ENCODE measurements around the gene RPLP1.

The RPLP1 gene

DNA sequence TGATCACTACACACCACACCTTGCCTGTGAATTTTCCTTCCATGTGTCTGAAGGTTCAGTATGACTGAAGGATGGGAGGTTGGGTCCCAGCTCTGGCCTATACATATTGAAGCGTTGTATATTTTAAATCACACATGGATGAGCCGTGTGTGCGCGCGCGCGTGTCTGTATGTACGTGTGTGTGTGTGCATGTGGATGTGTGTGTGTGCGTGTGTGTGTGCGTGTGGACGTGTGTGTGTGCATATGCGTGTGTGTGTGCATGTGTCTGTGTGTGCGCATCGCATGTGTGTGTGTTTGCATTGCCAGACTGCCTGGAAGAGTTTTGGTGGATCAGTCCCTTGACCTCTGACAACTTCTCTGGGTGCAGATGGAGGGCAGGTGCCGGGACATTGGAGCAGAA lies 45.7 kb downstream of the RPLP1 start:
- DNase-seq (ENCODE audit: low read depth) = no peak

DNA sequence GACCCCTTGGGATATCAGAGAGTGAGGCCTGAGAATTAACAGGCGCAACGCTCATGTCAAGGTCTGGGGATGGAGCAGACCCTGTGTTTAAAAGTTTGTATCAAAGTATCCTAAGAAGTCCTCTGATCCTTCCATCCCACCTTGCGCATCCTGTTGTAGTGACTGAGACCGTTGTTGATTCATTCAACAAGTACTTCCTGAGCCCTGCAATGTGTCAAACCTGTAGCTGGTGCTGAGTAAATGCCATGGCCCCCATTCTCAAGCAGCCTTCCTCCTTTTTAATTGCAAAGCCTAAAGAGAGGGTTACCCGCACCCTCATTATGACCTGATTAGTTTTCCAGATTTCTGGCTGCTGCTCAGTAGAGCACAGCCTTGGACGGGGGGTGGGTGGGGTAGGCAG lies 46.4 kb downstream of the RPLP1 start:
- DNase-seq (ENCODE audit: low read depth) = no peak

DNA sequence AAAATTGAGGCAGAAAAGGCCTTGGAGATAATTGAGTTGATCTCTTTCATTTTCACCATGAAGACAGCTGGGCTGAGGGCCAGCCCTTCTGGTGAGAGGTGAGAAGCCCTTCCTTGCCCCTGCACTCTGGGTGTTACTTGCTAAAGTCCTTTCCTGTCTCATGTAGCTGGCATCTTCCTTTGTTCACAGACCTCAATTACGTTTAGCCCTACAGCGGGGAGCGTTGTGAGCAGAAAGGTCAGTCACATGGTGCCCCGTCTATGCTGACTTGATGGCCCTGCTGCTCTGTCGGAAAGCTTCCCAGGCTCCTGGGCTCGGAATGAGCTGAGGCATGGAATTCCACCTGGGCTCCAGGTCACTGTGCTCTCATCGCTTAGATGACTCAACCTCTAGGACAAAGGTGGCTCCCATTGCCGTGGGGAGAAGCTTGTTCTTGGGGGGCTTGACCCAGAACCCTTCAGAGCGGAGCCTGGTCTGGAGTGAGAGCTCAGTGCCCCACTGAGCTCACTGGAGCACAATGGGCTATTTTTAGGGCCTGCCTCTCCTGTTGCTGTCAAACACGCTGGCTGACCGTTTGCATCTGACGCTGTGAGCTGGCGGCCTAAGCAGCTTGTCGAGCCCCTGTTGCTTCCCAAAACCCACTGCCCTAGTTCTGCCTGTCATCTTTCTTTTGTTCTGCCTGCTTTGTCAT lies 47.0 kb downstream of the RPLP1 start:
- no peak for DNase-seq (ENCODE audit: low read depth)

DNA sequence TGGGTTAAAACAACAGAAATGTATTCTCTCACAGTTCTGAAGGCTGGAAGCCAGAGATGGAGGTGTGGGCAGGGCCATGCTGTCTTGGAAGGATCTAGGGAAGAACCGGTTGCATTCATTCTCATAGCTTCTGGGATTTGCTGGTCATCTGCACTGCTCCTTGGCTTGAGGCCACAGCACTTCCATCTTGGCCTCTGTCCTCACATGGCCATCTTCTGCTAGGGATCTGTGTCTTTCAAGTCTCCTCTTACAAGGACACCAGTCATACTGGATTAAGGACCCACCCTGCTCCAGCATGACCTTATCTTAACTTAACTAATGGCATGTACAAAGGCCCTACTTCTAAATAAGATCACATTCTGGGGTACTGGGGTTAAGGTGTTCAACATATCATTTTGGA lies 47.7 kb downstream of the RPLP1 start:
- DNase-seq (ENCODE audit: low read depth) = no peak

DNA sequence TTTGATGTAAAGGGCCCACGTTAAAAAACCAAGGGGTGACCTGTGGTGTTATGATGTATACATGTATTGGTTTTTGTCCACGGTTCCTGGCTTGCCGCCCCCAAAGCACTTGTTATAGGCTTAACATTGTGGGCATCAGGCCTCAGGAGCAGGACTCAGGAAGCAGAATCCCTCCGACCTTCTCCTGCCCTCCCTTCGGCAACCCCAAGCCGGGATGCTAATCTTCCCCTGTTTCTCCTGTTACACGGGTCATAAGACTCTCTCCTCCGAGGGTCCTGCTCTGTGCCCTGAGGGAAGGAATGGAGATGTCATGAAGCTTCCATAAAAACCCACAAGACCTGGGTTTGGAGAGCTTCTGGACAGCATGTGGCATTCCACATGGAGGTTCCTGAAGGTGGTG lies 48.8 kb downstream of the RPLP1 start:
- DNase-seq (ENCODE audit: low read depth) = no peak

DNA sequence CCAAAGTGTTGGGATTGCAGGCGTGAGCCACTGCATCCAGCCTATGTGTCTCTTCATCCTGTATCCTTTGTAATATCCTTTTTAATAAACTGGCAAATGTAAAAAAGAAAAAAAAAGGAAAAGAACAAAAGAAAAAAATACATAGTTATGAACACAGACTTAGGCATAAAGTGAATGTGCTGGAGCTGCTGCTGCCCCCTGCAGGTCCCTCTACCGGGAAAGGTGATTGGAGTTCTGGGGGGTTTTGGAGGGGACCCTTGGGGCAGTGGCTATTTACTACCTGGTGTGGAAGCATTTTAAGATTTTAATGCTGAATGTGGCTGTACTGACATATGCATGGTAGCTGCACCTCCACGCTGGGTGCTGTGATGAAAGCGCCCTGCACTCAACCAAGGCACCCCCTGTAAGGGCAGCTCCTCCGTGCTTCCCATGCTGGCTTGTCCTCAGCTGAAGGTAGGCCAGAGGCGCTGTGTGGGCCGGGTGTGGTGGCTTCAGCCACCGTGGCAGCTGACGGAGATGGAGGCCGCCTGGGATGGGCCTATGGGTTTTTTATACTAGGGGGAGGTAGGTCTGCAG lies 49.9 kb downstream of the RPLP1 start:
- DNase-seq (ENCODE audit: low read depth) = no peak

DNA sequence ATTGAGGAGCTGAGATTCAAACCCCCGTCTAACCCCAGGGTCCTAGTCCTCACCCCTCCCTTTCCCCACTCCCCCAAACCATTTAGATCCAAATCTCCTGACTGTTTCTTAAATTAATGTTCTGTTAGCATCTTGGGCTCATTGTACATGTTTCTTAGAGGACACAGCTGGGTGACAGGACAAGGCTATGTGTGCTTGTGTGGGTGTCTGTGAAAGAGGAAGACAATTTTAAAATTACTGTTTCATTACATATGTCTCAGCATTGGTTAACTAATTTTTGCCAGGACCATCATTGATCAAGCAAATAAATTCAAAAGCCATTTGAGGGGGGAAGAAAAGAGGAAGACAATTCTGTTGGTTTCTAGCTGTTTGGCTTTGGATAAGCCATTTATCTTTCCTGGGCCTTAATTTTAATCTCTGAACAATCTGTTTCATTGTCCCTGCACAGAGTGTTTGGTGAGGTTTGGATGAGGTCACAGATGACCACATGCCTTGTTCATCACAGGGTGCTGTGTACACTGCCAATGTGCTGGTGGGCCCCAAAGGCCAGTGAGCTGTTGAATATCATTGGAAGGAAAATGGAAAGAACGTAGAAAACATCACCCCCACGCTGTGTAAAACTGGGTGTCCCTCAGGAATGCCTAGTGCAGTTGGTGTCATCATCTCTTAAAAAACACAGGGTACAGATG lies 51.9 kb downstream of the RPLP1 start:
- DNase-seq (ENCODE audit: low read depth) = no peak
